Measurements from ENCODE around the gene LST1. TPM values are rescaled to one million over a fixed set of nuclear protein-coding genes. Genes with fewer than 3 reads are reported as not detected.
A peak's percentile ranks its signal among the peaks of the same experiment; 100 is the strongest.

The LST1 gene
- total and polyA plus RNA-seq, 4 donors = 9.6 to 164 (median 87.4) TPM

- H3K36me3 ChIP-seq (ENCODE audit: control insufficient read depth in 4 of 4, insufficient read depth in 4 of 4, low read length in 4 of 4) = no peaks in the 10 kb centered on the region
- no peaks in the 10 kb centered on the region for H3K9me3 ChIP-seq (ENCODE audit: control insufficient read depth in 4 of 4, insufficient read depth in 3 of 4, low read length in 3 of 4)
- DNase-seq (no peak), ATAC-seq (ENCODE audit: insufficient read depth, low FRiP score) (peak; percentile 66)
- TF ChIP-seq, protein P1, sequence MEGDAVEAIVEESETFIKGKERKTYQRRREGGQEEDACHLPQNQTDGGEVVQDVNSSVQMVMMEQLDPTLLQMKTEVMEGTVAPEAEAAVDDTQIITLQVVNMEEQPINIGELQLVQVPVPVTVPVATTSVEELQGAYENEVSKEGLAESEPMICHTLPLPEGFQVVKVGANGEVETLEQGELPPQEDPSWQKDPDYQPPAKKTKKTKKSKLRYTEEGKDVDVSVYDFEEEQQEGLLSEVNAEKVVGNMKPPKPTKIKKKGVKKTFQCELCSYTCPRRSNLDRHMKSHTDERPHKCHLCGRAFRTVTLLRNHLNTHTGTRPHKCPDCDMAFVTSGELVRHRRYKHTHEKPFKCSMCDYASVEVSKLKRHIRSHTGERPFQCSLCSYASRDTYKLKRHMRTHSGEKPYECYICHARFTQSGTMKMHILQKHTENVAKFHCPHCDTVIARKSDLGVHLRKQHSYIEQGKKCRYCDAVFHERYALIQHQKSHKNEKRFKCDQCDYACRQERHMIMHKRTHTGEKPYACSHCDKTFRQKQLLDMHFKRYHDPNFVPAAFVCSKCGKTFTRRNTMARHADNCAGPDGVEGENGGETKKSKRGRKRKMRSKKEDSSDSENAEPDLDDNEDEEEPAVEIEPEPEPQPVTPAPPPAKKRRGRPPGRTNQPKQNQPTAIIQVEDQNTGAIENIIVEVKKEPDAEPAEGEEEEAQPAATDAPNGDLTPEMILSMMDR (IDR thresholded peaks at IDR 0.05; ENCODE audit: control extremely low read depth, extremely low read depth) = no peak
- no peaks in the 10 kb centered on the region for H3K4me1 ChIP-seq (ENCODE audit: control insufficient read depth in 5 of 5, insufficient read depth in 5 of 5, low read length in 5 of 5)
- H3K9ac ChIP-seq (ENCODE audit: insufficient read depth in 1 of 2, low read length in 2 of 2) = no peak overlapping the region
- peaks cover 0 to 9% (median 0%) of the 10 kb centered on the region in 3 donors for H3K27me3 ChIP-seq (ENCODE audit: control insufficient read depth in 3 of 3, insufficient read depth in 3 of 3, low read length in 2 of 3)
- no peak overlapping the region for H3K27ac ChIP-seq (ENCODE audit: low read depth in 1 of 2, low read length in 1 of 2)
- WGBS, 2 donors = 7 to 53% methylated on average over 3 of the region's 3 CpGs
- H3K4me3 ChIP-seq = no peak overlapping the region
Measured at GRCh38 chr6:31568537-31568961, 17.5 kb upstream of the LST1 start.

GRCh38 chr6:31569861-31570536, 16.1 kb upstream of the LST1 start:
- Histone ChIP-seq H3K27ac (ENCODE audit: low read depth in 1 of 2, low read length in 1 of 2) (no peak overlapping the region), H3K27me3 (ENCODE audit: control insufficient read depth in 3 of 3, insufficient read depth in 3 of 3, low read length in 2 of 3) (peaks cover 0 to 9% (median 0%) of the 10 kb centered on the region in 3 donors), H3K36me3 (ENCODE audit: control insufficient read depth in 4 of 4, insufficient read depth in 4 of 4, low read length in 4 of 4) (no peaks in the 10 kb centered on the region), H3K9ac (ENCODE audit: insufficient read depth in 1 of 2, low read length in 2 of 2) (no peak overlapping the region), H3K9me3 (ENCODE audit: control insufficient read depth in 4 of 4, insufficient read depth in 3 of 4, low read length in 3 of 4) (no peaks in the 10 kb centered on the region), H3K4me3 (no peak overlapping the region), H3K4me1 (ENCODE audit: control insufficient read depth in 5 of 5, insufficient read depth in 5 of 5, low read length in 5 of 5) (no peaks in the 10 kb centered on the region)
- TF ChIP-seq, protein P1 (IDR thresholded peaks at IDR 0.05; ENCODE audit: control extremely low read depth, extremely low read depth) = no peak
- no peak for DNase-seq
- no peak for ATAC-seq (ENCODE audit: insufficient read depth, low FRiP score)
- 79 to 82% methylated on average over 1 of the region's 1 CpG for WGBS, 2 donors

DNA sequence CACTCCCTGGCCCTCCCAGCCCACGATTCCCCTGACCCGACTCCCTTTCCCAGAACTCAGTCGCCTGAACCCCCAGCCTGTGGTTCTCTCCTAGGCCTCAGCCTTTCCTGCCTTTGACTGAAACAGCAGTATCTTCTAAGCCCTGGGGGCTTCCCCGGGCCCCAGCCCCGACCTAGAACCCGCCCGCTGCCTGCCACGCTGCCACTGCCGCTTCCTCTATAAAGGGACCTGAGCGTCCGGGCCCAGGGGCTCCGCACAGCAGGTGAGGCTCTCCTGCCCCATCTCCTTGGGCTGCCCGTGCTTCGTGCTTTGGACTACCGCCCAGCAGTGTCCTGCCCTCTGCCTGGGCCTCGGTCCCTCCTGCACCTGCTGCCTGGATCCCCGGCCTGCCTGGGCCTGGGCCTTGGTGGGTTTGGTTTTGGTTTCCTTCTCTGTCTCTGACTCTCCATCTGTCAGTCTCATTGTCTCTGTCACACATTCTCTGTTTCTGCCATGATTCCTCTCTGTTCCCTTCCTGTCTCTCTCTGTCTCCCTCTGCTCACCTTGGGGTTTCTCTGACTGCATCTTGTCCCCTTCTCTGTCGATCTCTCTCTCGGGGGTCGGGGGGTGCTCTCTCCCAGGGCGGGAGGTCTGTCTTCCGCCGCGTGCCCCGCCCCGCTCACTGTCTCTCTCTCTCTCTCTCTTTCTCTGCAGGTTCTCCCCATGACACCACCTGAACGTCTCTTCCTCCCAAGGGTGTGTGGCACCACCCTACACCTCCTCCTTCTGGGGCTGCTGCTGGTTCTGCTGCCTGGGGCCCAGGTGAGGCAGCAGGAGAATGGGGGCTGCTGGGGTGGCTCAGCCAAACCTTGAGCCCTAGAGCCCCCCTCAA, 13.8 kb upstream of the LST1 start, which contains the start of gene LTA:
TSS of gene LTA (plus strand) at position 249 of the 871 bp plus-strand sequence. CDS start at position 703, 454 bp downstream.
- DNase-seq (no peak), ATAC-seq (ENCODE audit: insufficient read depth, low FRiP score) (no peak)
- TF ChIP-seq, protein P1 (IDR thresholded peaks at IDR 0.05; ENCODE audit: control extremely low read depth, extremely low read depth) = no peak
- Histone ChIP-seq H3K27me3 (ENCODE audit: control insufficient read depth in 3 of 3, insufficient read depth in 3 of 3, low read length in 2 of 3) (peaks cover 0 to 12% (median 0%) of the 10 kb centered on the region in 3 donors), H3K9ac (ENCODE audit: insufficient read depth in 1 of 2, low read length in 2 of 2) (no peak within 1 kb of the TSS), H3K4me3 (no peak within 1 kb of the TSS), H3K9me3 (ENCODE audit: control insufficient read depth in 4 of 4, insufficient read depth in 3 of 4, low read length in 3 of 4) (no peaks in the 10 kb centered on the region), H3K4me1 (ENCODE audit: control insufficient read depth in 5 of 5, insufficient read depth in 5 of 5, low read length in 5 of 5) (no peaks in the 10 kb centered on the region), H3K27ac (ENCODE audit: low read depth in 1 of 2, low read length in 1 of 2) (peak within 1 kb of the TSS in 1 of 2 donors; percentile 32), H3K36me3 (ENCODE audit: control insufficient read depth in 4 of 4, insufficient read depth in 4 of 4, low read length in 4 of 4) (no peaks in the 10 kb centered on the region)
- WGBS, 2 donors = 80 to 89% methylated on average over 27 of the region's 27 CpGs
